Measurements from ENCODE around the gene VWA8. TPM values are rescaled to one million over a fixed set of nuclear protein-coding genes. Genes with fewer than 3 reads are reported as not detected.
"Not testable (repeated sequence)": the region's sequence is repeated elsewhere in the genome, so short reads cannot be mapped to it uniquely, and the experiment has no call there.

The VWA8 gene
- total RNA-seq, 1 donor from 2014 or later = 6.8 TPM

DNA sequence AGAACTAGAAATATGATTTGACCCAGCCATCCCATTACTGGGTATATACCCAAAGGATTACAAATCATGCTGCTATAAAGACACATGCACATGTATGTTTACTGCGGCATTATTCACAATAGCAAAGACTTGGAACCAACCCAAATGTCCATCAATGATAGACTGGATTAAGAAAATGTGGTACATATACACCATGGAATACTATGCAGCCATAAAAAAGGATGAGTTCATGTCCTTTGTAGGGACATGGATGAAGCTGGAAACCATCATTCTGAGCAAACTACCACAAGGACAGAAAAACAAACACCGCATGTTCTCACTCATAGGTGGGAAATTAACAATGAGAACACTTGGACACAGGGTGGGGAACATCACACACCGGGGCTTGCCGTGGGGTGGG lies 38.0 kb downstream of the VWA8 start:
- DNase-seq (ENCODE audit: low read depth in 2 of 2) = not testable (repeated sequence)

DNA sequence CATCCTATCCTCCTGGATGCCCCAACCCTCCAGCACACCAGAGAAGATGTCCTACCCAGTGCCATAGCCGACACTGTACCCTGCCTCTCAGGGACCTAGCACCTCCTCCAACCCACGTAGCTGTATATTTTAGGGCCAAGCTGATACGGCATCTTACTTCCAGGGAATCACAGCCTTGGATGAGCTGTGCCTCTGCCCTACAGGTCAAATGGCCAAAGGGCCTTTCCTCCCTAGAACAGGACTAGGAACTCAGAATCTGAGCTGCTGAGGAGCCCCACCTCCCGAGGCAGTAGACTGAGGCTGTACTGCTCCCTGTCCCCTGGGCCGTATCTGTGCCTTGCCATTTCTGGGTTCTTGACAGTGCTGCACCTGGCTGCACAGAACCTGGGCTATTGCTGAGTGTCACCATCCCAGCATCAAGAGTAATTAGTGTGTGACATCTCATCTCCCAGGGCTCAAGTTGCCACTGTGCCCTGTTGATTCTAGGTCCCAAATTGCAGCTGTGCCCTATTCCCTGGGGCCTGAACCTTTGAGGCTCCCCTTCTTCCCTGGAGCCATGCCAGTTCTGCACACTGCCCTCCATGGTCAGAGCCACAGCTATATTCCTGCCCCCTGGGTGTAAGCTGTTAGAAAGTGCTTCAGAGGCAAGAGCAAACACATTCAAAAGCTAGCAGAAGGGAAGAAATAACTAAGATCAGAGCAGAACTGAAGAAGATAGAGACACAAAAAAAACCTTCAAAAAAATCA lies 41.0 kb downstream of the VWA8 start:
- no peak for DNase-seq (ENCODE audit: low read depth in 2 of 2)

DNA sequence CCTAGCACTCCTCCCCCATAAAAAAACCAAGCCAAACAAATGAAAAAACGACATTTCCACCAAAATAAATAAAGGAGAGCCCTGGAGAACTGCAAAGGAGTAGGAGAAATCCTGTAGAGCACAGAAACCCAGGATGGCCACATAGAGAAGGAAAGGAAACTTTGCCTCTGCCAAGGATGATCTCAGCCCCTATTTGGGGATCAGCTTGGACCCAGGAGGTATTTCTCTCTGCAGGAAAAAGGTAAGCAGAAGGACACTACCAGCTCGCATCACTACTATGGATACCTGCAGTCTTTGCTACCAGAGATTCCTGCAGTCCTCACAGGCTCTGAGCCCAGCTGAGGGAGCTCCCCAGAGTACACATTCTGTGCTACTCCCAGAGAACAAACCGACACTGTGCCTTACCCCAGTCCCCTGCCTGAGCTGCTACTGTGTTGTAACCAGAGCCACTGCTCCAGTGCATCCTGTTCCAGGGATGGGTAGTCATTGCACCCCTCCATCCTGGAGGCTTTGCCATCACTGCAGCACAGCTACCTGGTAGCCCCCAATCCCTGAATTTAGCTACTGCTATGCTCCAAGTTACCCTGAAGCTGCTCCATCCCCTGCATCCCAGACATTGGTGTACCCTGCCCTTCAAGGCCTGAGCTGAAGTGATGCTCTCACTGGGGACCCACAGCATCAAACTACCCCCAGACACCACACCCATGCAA lies 41.7 kb downstream of the VWA8 start:
- DNase-seq (ENCODE audit: low read depth in 2 of 2) = no peak

DNA sequence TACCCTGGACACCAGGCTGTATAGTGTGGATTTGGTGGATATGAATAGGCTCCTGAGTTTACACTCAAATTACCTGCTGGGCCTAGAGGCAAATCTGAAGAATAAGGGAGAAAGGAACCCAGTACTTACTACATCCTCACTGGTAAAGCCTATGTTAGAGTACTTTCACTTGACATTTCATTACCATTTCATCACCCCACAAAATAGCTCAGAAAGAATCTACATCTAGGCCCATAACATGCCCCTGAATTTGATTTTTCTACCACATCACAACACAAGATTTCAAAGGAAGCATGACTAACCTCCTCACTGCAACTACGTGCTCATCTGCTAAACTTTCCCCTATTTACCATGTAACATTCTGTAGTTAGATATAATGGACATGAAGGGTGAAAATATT lies 43.3 kb downstream of the VWA8 start:
- DNase-seq (ENCODE audit: low read depth in 2 of 2) = peak in 1 of 2 donors; percentile 59

DNA sequence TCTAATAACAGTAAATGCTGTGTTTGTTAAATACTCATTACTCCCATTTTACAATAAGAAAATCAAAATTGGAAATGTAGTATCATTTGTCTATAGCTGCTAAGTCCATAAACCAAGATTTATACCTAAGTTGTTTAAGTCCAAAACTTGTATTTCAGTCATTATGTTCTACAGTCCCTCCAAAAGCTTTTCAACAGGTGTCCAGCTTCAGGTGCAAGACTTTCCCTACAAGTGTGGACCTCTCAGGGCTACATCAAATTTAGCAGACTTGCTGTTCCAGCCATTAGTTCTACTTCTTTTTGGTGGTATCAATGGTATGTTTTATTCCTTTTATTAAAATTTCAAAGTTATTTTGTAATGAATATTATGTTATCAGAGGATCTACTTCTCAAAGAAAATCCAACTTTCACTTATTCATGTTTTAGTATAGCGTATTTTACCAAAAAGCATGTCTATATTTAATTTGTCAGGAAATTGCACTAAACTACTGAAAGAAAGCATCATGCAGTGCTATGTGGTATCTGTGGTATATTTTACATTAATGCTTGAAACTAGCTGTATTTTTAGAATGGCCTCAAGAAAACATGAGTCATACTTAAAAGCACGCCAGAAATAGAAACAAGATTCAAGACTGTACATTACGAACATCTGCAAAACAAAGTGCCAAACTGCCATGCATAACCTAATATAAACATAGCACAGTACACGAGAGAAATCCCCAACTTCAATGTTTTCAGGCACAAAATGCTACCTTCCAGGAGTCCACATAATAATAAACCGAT lies 44.5 kb downstream of the VWA8 start:
- DNase-seq (ENCODE audit: low read depth in 2 of 2) = peak in 1 of 2 donors; percentile 80

DNA sequence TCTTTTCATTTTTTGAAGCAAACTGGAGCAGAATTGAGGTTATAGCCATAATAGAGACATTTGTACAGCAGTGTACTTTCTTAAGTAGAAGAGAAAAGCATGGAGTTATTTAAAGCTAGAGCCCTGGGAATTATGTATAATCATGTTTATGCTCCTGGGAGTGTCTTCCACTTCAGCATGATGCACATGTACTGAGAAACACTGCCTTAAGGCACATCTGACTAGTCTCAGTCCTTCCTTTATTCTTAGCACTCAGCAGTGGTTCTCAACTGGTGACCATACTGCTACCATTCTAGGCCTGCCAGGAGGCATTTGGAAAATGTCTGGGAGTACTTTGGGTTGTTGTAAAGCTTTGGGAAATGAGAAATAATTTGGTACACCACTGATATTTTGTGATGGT lies 45.8 kb downstream of the VWA8 start:
- no peak for DNase-seq (ENCODE audit: low read depth in 2 of 2)

DNA sequence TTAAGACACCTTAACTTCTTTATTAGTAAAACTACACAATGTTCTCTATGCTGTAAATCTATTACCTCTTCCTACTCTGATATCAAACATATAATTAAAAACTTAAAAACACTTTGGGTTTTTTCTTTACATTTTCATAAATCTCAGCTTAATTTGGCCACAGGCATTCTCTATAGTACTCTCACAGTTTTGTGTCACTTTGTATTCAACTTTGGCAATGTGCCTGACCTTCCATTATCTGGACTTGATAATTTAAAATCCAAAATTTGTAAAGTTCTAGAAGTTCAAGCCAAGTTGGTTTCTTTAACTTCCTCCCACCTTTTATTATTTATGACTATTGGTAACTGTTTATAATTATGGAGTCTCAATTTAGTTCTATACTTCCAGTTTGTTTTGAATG lies 46.4 kb downstream of the VWA8 start:
- no peak for DNase-seq (ENCODE audit: low read depth in 2 of 2)

DNA sequence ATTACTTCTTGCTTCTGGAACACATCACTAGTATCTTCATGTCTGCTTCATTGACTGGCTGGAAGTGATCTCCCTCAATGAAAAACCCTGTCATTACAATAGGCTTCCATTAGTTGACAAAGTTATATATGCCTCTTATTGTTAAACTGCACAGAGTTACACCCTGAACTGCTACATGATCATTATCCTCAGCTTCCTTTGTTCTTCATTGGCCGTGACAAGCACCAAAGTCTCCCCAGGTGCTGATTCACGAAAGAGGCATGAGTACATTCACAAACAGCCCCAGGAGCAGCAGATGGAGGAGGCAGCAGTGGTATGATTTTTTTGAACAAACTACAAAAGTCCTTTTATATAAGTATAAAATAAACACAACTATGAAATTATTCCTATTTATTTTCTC lies 51.4 kb downstream of the VWA8 start:
- no peak for DNase-seq (ENCODE audit: low read depth in 2 of 2)

DNA sequence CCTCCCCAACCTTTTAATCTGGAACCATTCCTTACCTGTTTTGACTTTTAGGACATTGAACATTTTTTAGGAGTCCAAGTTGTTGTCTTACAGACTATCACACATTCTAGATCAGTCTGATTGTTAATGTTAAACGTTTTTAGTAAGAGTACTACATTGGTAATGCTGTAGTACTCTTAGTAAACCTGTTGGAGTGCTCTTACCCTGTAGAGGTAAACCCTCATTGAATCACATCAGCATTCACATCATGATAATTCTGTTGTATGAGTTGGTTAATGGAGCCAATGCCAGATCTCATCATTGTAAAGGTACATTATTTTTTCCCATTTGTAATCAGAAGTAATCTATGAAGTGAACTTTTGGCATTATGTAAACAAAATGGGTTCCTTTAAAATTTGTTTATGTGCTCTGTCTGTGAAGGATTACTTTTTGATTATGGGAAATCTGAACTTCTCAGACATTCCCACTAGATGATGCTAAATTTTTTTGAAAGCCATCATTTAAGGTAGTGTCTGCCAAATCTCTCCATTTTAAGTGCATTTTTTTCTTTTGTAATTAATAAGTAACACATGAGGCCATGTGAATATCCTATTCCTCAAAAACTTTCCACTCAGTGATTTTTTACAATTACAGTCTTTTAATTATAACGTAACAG lies 55.2 kb downstream of the VWA8 start:
- peak; percentile 20 to 40 for DNase-seq (ENCODE audit: low read depth in 2 of 2)

DNA sequence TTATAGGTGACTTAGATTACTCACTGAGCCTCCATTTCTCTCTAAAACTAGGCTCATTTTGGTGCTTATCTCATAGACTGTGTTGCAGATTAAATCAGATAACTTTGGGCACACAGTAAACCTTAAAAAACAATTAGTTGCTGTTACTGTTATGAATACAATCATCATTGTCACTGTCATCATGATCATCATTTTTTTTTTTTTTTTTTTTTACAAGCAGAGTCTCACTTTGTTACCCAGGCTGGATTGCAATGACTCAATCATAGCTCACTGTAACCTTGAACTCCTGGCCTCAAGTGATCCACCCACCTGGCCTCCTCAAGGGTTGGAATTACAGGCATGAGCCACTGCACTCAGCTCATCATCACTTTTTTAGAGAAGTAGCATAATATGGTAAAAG lies 60.0 kb downstream of the VWA8 start:
- DNase-seq (ENCODE audit: low read depth in 2 of 2) = no peak

DNA sequence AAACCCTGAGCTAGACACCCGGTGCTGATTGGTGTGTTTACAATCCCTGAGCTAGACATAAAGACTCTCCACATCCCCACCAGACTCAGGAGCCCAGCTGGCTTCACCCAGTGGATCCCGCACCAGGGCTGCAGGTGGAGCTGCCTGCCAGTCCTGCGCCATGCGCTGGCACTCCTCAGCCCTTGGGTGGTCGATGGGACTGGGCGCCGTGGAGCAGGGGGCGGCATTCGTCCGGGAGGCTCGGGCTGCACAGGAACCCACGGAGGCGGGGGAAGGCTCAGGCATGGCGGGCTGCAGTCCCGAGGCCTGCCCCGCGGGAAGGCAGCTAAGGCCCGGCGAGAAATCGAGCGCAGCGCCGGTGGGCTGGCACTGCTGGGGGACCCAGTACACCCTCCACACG lies 62.5 kb downstream of the VWA8 start:
- not testable (repeated sequence) for DNase-seq (ENCODE audit: low read depth in 2 of 2)

DNA sequence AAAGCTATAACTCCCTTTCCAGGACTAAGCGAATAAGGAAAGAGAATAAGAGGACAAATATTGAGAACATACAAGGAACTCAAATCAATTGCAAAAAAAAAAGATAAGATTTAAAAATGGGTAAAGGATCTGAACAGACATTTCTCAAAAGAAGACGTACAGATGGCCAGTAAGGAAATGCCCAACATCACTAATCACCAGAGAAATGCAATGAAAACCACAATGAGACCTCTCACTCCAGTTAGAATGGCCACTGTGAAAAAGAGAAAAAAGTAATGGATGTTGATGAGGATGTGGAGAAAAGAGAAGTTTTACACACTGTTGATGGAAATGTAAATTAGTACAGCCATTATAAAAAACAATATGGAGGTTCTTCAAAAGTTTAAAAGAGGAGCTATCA lies 63.8 kb downstream of the VWA8 start:
- DNase-seq (ENCODE audit: low read depth in 2 of 2) = no peak

DNA sequence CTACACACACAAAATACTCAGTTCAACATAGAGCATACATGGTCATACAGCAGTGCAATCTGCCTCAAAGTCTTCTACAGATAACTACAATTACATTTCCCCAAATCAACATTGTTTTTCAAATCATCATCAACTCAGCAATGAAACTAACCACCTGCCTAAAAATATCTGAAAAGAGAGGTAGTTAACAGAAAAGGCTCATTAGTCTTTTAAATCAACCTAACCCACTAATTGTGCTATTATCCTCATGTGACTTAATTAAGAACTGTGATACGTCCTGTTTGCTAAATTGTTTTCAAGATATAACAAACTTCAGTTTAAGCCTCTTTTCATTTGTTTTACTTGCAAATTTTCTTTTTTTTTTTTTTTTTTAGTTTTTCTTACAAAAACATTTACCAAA lies 65.4 kb downstream of the VWA8 start:
- no peak for DNase-seq (ENCODE audit: low read depth in 2 of 2)

DNA sequence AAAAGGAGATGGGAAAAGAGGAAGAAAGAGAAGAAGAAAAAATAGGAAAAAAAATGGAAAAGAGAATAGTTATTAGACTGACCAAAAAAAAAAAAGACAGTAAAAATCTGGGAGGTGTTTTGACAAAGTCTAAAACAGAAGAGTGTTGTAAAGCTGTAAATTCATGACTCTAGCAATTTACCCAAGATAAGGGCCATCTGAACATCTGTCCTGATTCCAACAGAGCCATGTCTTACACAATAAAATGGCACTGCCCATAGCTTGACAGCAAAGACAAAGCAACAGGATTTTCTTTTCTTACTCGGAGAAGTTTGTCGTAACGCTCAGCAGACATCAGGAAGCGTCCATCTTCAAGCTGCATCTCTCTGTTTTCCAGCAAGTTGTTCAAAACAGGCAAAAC lies 69.8 kb downstream of the VWA8 start:
- DNase-seq (ENCODE audit: low read depth in 2 of 2) = no peak

DNA sequence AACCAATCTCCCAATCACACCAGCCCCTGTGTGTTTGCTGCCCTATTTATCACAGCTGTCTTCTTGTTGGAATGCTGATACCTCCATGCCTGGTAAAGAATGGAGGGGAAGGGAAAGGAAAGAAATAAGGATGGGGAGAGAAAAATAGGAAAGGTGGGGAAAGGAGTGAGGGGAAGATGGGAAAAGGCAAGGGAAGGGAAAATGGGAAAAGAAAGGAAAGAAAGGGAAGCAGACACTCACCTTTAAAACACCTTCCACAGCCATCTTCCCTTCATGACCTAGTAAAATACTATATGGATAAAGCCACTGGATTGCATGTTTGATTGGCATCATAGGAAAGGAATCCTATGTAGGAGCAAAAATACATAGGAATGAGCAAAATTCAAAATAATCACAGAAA lies 77.8 kb downstream of the VWA8 start:
- DNase-seq (ENCODE audit: low read depth in 2 of 2) = no peak

DNA sequence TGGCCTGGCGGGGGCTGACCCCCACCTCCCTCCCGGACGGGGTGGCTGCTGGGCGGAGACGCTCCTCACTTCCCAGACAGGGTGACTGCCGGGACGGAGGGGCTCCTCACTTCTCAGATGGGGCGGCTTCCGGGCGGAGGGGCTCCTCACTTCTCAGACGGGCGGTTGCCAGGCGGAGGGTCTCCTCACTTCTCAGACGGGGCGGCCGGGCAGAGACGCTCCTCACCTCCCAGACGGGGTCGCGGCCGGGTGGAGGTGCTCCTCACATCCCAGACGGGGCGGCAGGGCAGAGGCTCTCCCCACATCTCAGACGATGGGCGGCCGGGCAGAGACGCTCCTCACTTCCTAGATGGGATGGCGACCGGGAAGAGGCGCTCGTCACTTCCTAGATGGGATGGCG lies 79.0 kb downstream of the VWA8 start:
- DNase-seq (ENCODE audit: low read depth in 2 of 2) = not testable (repeated sequence)

DNA sequence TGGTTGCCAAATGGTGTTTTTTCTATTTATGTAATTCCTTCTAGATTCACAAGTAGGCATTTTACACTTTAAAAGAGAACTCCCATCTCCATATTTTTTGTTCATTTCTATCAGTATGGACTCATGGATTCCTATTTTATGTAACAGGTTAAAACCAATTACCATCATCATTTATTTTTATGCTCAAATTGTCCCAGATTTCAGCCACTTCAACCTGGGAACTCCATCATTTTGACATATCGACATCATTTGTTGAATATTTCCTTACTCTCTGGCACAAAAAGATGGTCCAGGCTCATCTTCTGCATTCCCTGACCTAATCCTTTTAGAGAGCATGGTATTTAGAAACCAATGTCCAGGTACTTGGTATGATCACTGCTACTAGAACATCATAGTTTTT lies 79.9 kb downstream of the VWA8 start:
- DNase-seq (ENCODE audit: low read depth in 2 of 2) = no peak

DNA sequence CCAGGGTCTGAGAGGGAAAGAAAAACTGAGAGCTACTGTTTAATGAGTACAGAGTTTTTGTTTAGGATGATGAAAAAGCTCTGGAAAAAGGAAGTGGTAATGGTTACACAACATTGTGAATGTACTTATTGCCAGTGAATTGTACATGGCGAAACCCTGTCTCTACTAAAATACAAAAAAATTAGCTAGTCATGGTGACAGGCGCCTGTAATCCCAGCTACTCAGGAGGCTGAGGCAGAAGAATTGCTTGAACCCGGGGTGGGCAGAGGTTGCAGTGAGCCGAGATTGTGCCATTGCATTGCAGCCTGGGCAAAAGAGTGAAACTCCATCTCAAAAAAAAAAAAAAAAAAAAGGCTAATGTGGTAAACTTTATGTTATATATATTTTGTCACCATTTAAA lies 96.3 kb downstream of the VWA8 start:
- no peak for DNase-seq (ENCODE audit: low read depth in 2 of 2)

DNA sequence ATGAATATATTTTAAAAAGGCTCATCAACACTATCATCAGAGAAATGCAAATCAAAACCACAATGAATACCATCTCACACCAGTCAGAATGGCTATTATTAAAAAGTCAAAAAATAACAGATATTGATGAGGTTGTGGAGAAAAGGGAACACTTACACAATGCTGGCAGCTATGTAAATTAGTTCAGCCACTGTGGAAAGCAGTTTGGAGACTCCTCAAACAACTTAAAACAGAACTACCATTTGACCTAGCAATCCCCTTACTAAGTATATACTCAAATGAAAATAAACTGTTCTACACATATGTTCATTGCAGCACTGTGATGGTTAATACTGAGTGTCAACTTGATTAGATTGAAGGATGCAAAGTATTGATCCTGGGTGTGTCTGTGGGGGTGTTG lies 98.2 kb downstream of the VWA8 start:
- not testable (repeated sequence) for DNase-seq (ENCODE audit: low read depth in 2 of 2)

DNA sequence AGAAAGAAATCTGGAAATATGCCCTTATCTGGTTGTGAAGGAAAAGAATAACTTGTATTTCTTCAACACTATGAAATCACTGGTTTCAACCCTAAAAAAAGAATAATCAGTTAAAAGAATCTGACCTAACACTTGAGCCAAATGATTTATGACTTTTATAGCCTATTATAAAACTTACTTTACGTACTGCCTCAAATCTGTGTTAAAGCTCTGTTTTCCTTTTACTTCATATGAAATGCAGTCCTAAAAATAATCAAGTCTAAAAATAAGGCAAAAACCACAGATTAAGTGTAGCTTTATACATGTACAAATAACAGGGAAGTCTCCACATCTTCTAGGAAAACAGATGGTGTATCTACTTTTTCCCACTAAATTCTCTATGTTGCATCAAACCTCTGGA lies 101.3 kb downstream of the VWA8 start:
- DNase-seq (ENCODE audit: low read depth in 2 of 2) = no peak

DNA sequence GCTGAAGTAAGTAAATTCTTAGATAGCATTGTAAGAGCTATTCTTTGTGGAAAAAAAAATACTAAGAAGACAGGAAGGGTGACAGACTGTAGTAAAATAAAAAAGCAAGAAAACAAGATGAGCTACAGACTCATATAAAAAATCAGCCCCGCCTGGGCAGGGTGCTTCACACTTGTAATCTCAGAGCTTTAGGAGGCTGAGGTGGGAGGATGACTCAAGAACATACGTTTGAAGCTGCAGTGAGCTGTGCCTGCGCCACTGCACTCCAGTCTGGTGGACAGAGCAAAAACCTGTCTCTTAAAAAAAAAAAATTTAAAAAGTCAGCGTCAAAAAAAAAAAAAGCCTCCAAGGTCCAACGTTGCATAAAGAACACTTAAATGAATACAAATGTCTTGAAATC lies 102.1 kb downstream of the VWA8 start:
- no peak for DNase-seq (ENCODE audit: low read depth in 2 of 2)

DNA sequence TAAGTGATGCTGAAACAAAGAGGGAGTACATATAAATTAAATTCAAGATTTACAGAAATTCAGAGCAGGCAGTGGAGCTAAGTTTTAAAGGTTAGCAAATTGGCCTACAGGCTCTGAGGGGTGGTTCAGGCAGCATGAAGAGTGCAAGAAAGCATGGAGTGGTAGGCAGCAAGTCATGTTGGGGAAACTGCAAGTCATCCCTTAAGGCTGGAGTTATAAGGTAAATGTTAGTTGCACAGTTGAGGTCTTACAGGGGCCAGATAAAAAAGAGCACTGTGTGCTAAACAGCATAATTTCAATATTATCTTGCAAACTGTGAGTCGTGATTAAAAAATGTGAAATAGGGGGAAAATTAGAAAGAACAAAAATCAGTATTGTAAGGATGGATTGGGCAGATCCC lies 106.2 kb downstream of the VWA8 start:
- no peak for DNase-seq (ENCODE audit: low read depth in 2 of 2)
